Liver (tissue), 9 donors: ENCODE measurements around the gene GALNT10. TPM values are rescaled to one million over a fixed set of nuclear protein-coding genes. Genes with fewer than 3 reads are reported as not detected.

Source experiments
- DNase-seq: peaks from one replicate; pipeline ENCODE4 v3.0.0-alpha.2; 2017; ENCODE audit warnings: low spot score
- H3K27ac ChIP-seq, 2 donors: one replicate each; pipeline ENCODE4 v1.7.0; 2013; ENCODE audit warnings: inconsistent platforms in 2 of 2, low read length in 2 of 2, control low read depth in 1 of 2, low read depth in 1 of 2, mild to moderate bottlenecking in 1 of 2
- H3K27me3 ChIP-seq, 4 donors: one replicate each; pipeline versions ENCODE4 v1.6.1 to v1.7.0; 2013; ENCODE audit warnings: low read length in 3 of 4, inconsistent platforms in 1 of 4, mild to moderate bottlenecking in 1 of 4, moderate library complexity in 1 of 4; ENCODE audit not compliant: control insufficient read depth in 4 of 4, insufficient read depth in 4 of 4
- H3K36me3 ChIP-seq, 4 donors: one replicate each; pipeline versions ENCODE4 v1.6.1 to v1.7.0; 2013; ENCODE audit warnings: low read length in 3 of 4, mild to moderate bottlenecking in 3 of 4, low read depth in 1 of 4, moderate library complexity in 1 of 4; ENCODE audit not compliant: control insufficient read depth in 4 of 4, insufficient read depth in 3 of 4
- H3K4me1 ChIP-seq, 4 donors: one replicate each; pipeline versions ENCODE4 v1.6.1 to v1.7.0; 2013; ENCODE audit warnings: low read length in 3 of 4, mild to moderate bottlenecking in 3 of 4, moderate library complexity in 1 of 4; ENCODE audit not compliant: control insufficient read depth in 4 of 4, insufficient read depth in 4 of 4
- H3K4me3 ChIP-seq, 3 donors: one replicate each; pipeline versions ENCODE4 v1.6.1 to v1.7.0; 2013; ENCODE audit warnings: low read length in 3 of 3, control low read depth in 1 of 3, low read depth in 1 of 3, mild to moderate bottlenecking in 1 of 3
- H3K9ac ChIP-seq, 2 donors: one replicate each; pipeline ENCODE4 v1.7.0; 2013; ENCODE audit warnings: low read length in 2 of 2, mild to moderate bottlenecking in 2 of 2, moderate library complexity in 2 of 2, control low read depth in 1 of 2, low read depth in 1 of 2
- H3K9me3 ChIP-seq, 4 donors: one replicate each; pipeline versions ENCODE4 v1.6.1 to v1.7.0; 2013; ENCODE audit warnings: low read length in 3 of 4; ENCODE audit not compliant: control insufficient read depth in 4 of 4
- ATF3 ChIP-seq: IDR thresholded peaks from 2 replicates; pipeline ENCODE4 v1.6.1; 2016; ENCODE audit warnings: antibody characterized with exemption
- HNF4A ChIP-seq, 2 donors: conservative IDR thresholded peaks; 2 replicates each; pipeline ENCODE4 v1.6.1; 2016; ENCODE audit warnings: antibody characterized with exemption in 2 of 2, mild to moderate bottlenecking in 2 of 2
- HNF4G ChIP-seq: IDR thresholded peaks from 2 replicates; pipeline ENCODE4 v1.6.1; 2016; ENCODE audit warnings: antibody characterized with exemption
- JUND ChIP-seq, 2 donors: IDR thresholded peaks; 2 replicates each; pipeline ENCODE4 v1.6.1; 2016; ENCODE audit warnings: antibody characterized with exemption in 2 of 2
- NR2F2 ChIP-seq: IDR thresholded peaks from 2 replicates; pipeline ENCODE4 v1.6.1; 2016; ENCODE audit warnings: antibody characterized with exemption
- REST ChIP-seq: IDR thresholded peaks from 2 replicates; pipeline ENCODE4 v1.6.1; 2016; ENCODE audit warnings: antibody characterized with exemption, mild to moderate bottlenecking
- ZBTB33 ChIP-seq: IDR thresholded peaks from 2 replicates; pipeline ENCODE4 v1.6.1; 2016; ENCODE audit warnings: antibody characterized with exemption
- WGBS: extraction: QIAGEN DNeasy Blood & Tissue Kit; methylation state at CpG from one replicate; pipeline ENCODE4 v1.1.7; 2013; 5-methylcytosine and 5-hydroxymethylcytosine counted together
- polyA plus RNA-seq, 2 donors: library from polyadenylated mRNA; stranded (reverse) in 1 of 2; unstranded in 1 of 2; fragments of 200-250 nt in 1 of 2; fragments of >200 nt in 1 of 2; fragmentation: Nextera tagmentation in 1 of 2; extraction: Ambion mirVana in 1 of 2; gene quantifications; one replicate each; pipeline versions ENCODE4 v1.2.1 to v1.2.3, GENCODE V29; 2013 to 2015
- total RNA-seq, 2 donors: library from RNA; depleted of rRNA; stranded (reverse); fragments of >200 nt; gene quantifications; one replicate each; pipeline ENCODE4 v1.2.3, GENCODE V29; 2014
- donor health status: healthy.
- donor health status: healthy.
- donor health status: healthy.
- donor health status: healthy.
- donor health status: healthy.

GALNT10 gene
- total and polyA plus RNA-seq, 4 donors = 1.1 to 17.8 (median 5.3) TPM

- H3K27ac ChIP-seq = no peak overlapping the region
- H3K9me3 ChIP-seq = peaks cover 0 to 2% (median 0%) of the 10 kb centered on the region in 4 donors
- H3K4me1 ChIP-seq = no peaks in the 10 kb centered on the region
- no peak for DNase-seq
- WGBS = 100% methylated on average over 1 of the region's 1 CpG
- H3K27me3 ChIP-seq = no peaks in the 10 kb centered on the region
- no peak overlapping the region for H3K9ac ChIP-seq
- no peak overlapping the region for H3K4me3 ChIP-seq
- TF ChIP-seq JUND (IDR thresholded peaks at IDR 0.05) (no peak), ATF3 (no peak), NR2F2 (no peak)
- peaks cover 0 to 3% (median 0%) of the 10 kb centered on the region in 4 donors for H3K36me3 ChIP-seq
Observed at GRCh38 chr5:154309371-154309745, 118.8 kb downstream of the GALNT10 start.

- Histone ChIP-seq H3K9me3 (peaks cover 0 to 1% (median 0%) of the 10 kb centered on the region in 4 donors), H3K36me3 (peaks cover 0 to 3% (median 0%) of the 10 kb centered on the region in 4 donors), H3K27me3 (no peaks in the 10 kb centered on the region), H3K9ac (no peak overlapping the region), H3K4me1 (no peaks in the 10 kb centered on the region), H3K4me3 (no peak overlapping the region), H3K27ac (no peak overlapping the region)
- 91% methylated on average over 8 of the region's 8 CpGs for WGBS
- no peak for TF ChIP-seq ZBTB33
- DNase-seq = no peak
Observed at GRCh38 chr5:154309805-154310204, 119.3 kb downstream of the GALNT10 start.

- no peak overlapping the region for H3K27ac ChIP-seq
- no peaks in the 10 kb centered on the region for H3K27me3 ChIP-seq
- no peak overlapping the region for H3K4me3 ChIP-seq
- H3K36me3 ChIP-seq = no peaks in the 10 kb centered on the region
- no peak for TF ChIP-seq REST
- TF ChIP-seq HNF4G = no peak
- TF ChIP-seq ZBTB33 = no peak
- no peak for TF ChIP-seq NR2F2
- no peak for TF ChIP-seq HNF4A (conservative IDR thresholded peaks at IDR 0.05)
- no peak for DNase-seq
- H3K9ac ChIP-seq = no peak overlapping the region
- no peaks in the 10 kb centered on the region for H3K4me1 ChIP-seq
- H3K9me3 ChIP-seq = no peaks in the 10 kb centered on the region
- WGBS = 89% methylated on average over 5 of the region's 5 CpGs
Observed at GRCh38 chr5:154311362-154311761, 120.8 kb downstream of the GALNT10 start.
